ENCODE data around the gene FAM200A. TPM values are rescaled to one million over a fixed set of nuclear protein-coding genes. Genes with fewer than 3 reads are reported as not detected.
A peak's percentile ranks its signal among the peaks of the same experiment; 100 is the strongest.

The FAM200A gene
- total and polyA plus RNA-seq, 2 of the 13 experiments (the other 11 are each of a cell fraction or from before 2014, with no cell fraction given), result 4.7 to 6.3 TPM

DNA sequence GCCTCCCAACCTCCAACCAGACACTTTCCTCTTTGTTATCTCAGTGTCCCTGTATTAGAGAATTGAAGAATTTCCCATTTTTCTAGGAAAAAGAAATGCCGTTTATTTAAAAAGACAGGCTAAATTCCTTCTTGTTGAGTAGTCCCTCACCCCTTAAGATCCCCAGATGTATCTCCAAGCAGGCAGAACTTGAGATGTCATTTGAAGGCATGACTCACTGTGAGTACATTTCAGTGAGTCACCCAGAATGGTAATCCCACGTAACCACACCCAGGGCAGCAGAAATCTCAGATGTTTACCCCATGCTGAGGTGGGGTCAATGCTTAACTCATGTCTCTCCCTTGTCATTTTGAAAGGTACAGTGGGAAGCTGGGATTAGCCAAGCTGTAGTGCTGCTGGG lies 10.9 kb upstream of the FAM200A start (continued):
- TF ChIP-seq CHCHD3 (CRISPR knock-in tag; IDR thresholded peaks at IDR 0.05) (no peak), RARG (CRISPR knock-in tag; IDR thresholded peaks at IDR 0.05; ENCODE audit: low read depth) (no peak), KMT2B (CRISPR knock-in tag; IDR thresholded peaks at IDR 0.05) (no peak), SKI (IDR thresholded peaks at IDR 0.05; ENCODE audit: partially characterized antibody) (no peak), ZNF737 (CRISPR knock-in tag; IDR thresholded peaks at IDR 0.05; ENCODE audit: borderline replicate concordance) (no peak), PCBP1 (IDR thresholded peaks at IDR 0.05; ENCODE audit: borderline replicate concordance, low read depth, low read length) (no peak), FOSL2 (CRISPR knock-in tag; IDR thresholded peaks at IDR 0.05) (peak; percentile 97), ZNF251 (CRISPR knock-in tag; IDR thresholded peaks at IDR 0.05) (no peak), CREB1 (IDR thresholded peaks at IDR 0.05) (peak; percentile 54), CREB1 (CRISPR knock-in tag; IDR thresholded peaks at IDR 0.05) (no peak), ATM (IDR thresholded peaks at IDR 0.05; ENCODE audit: borderline replicate concordance) (no peak), ZNF652 (CRISPR knock-in tag; IDR thresholded peaks at IDR 0.05; ENCODE audit: borderline replicate concordance, low read depth) (no peak)
- TF ChIP-seq, protein P1, sequence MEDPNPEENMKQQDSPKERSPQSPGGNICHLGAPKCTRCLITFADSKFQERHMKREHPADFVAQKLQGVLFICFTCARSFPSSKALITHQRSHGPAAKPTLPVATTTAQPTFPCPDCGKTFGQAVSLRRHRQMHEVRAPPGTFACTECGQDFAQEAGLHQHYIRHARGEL (CRISPR knock-in tag; IDR thresholded peaks at IDR 0.05), result no peak
- TF ChIP-seq, protein P2, sequence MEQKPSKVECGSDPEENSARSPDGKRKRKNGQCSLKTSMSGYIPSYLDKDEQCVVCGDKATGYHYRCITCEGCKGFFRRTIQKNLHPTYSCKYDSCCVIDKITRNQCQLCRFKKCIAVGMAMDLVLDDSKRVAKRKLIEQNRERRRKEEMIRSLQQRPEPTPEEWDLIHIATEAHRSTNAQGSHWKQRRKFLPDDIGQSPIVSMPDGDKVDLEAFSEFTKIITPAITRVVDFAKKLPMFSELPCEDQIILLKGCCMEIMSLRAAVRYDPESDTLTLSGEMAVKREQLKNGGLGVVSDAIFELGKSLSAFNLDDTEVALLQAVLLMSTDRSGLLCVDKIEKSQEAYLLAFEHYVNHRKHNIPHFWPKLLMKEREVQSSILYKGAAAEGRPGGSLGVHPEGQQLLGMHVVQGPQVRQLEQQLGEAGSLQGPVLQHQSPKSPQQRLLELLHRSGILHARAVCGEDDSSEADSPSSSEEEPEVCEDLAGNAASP (CRISPR knock-in tag; IDR thresholded peaks at IDR 0.05; ENCODE audit: borderline replicate concordance), result no peak
- TF ChIP-seq, protein P3, sequence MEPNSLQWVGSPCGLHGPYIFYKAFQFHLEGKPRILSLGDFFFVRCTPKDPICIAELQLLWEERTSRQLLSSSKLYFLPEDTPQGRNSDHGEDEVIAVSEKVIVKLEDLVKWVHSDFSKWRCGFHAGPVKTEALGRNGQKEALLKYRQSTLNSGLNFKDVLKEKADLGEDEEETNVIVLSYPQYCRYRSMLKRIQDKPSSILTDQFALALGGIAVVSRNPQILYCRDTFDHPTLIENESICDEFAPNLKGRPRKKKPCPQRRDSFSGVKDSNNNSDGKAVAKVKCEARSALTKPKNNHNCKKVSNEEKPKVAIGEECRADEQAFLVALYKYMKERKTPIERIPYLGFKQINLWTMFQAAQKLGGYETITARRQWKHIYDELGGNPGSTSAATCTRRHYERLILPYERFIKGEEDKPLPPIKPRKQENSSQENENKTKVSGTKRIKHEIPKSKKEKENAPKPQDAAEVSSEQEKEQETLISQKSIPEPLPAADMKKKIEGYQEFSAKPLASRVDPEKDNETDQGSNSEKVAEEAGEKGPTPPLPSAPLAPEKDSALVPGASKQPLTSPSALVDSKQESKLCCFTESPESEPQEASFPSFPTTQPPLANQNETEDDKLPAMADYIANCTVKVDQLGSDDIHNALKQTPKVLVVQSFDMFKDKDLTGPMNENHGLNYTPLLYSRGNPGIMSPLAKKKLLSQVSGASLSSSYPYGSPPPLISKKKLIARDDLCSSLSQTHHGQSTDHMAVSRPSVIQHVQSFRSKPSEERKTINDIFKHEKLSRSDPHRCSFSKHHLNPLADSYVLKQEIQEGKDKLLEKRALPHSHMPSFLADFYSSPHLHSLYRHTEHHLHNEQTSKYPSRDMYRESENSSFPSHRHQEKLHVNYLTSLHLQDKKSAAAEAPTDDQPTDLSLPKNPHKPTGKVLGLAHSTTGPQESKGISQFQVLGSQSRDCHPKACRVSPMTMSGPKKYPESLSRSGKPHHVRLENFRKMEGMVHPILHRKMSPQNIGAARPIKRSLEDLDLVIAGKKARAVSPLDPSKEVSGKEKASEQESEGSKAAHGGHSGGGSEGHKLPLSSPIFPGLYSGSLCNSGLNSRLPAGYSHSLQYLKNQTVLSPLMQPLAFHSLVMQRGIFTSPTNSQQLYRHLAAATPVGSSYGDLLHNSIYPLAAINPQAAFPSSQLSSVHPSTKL (CRISPR knock-in tag; IDR thresholded peaks at IDR 0.05), result 0 out of 2 replicates have a peak, but pooled peaks have one; percentile 21
- TF ChIP-seq, protein P4, sequence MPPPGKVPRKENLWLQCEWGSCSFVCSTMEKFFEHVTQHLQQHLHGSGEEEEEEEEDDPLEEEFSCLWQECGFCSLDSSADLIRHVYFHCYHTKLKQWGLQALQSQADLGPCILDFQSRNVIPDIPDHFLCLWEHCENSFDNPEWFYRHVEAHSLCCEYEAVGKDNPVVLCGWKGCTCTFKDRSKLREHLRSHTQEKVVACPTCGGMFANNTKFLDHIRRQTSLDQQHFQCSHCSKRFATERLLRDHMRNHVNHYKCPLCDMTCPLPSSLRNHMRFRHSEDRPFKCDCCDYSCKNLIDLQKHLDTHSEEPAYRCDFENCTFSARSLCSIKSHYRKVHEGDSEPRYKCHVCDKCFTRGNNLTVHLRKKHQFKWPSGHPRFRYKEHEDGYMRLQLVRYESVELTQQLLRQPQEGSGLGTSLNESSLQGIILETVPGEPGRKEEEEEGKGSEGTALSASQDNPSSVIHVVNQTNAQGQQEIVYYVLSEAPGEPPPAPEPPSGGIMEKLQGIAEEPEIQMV (CRISPR knock-in tag; IDR thresholded peaks at IDR 0.05; ENCODE audit: low read depth), result no peak
- TF ChIP-seq, protein P5, sequence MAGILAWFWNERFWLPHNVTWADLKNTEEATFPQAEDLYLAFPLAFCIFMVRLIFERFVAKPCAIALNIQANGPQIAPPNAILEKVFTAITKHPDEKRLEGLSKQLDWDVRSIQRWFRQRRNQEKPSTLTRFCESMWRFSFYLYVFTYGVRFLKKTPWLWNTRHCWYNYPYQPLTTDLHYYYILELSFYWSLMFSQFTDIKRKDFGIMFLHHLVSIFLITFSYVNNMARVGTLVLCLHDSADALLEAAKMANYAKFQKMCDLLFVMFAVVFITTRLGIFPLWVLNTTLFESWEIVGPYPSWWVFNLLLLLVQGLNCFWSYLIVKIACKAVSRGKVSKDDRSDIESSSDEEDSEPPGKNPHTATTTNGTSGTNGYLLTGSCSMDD (CRISPR knock-in tag; IDR thresholded peaks at IDR 0.05), result no peak
- TF ChIP-seq, protein P6, sequence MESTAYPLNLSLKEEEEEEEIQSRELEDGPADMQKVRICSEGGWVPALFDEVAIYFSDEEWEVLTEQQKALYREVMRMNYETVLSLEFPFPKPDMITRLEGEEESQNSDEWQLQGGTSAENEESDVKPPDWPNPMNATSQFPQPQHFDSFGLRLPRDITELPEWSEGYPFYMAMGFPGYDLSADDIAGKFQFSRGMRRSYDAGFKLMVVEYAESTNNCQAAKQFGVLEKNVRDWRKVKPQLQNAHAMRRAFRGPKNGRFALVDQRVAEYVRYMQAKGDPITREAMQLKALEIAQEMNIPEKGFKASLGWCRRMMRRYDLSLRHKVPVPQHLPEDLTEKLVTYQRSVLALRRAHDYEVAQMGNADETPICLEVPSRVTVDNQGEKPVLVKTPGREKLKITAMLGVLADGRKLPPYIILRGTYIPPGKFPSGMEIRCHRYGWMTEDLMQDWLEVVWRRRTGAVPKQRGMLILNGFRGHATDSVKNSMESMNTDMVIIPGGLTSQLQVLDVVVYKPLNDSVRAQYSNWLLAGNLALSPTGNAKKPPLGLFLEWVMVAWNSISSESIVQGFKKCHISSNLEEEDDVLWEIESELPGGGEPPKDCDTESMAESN (CRISPR knock-in tag; conservative IDR thresholded peaks at IDR 0.05), result no peak

Measured in HepG2 (cell line).